HepG2 (cell line): ENCODE results near the gene TRPC1. TPM values are rescaled to one million over a fixed set of nuclear protein-coding genes. Genes with fewer than 3 reads are reported as not detected.

Experiments
- ATAC-seq: fragments of 200-7000 bp; cut with Tn5 transposase; 3 replicates; pipeline ENCODE4 v1.9.1; 2020; ENCODE audit warnings: mild to moderate bottlenecking, moderate library complexity
- BruUV-seq: library from RNA; stranded (reverse); fragments of 400-500 nt; replicated peaks from 2 replicates; lab custom pipeline; 2021; lab: Mats Ljungman, UMichigan
- CTCF ChIA-PET: fragments of 300-600 bp; formaldehyde crosslinking; extraction: SDS; loops from one replicate; lab custom pipeline; 2021; ENCODE audit warnings: low total read pairs, inconsistent platforms, low intra/inter-chr PET ratio; lab: Yijun Ruan, JAX
- POLR2A ChIA-PET: fragments of 350-600 bp; sonication (Branson Sonifier 250); formaldehyde crosslinking; loops from one replicate; lab custom pipeline; 2020; ENCODE audit warnings: antibody characterized with exemption, inconsistent platforms; lab: Yijun Ruan, JAX
- DNase-seq: peaks from one replicate; pipeline ENCODE4 v3.0.0-alpha.2; 2015; ENCODE audit warnings: low spot score
- FAIRE-seq: peaks from 3 replicates; lab custom pipeline; 2011; peaks lifted over from hg19 to GRCh38; lab: Jason Lieb, UNC
- H2AFZ ChIP-seq: one replicate; pipeline ENCODE4 v1.6.1; 2011; ENCODE audit warnings: low read length, inconsistent platforms
- H3K27ac ChIP-seq: fragments of 300-600 bp; 3 replicates; pipeline ENCODE4 v1.8.0; 2011; ENCODE audit warnings: mixed run types, mild to moderate bottlenecking, mixed read lengths, low read length, inconsistent platforms; ENCODE audit not compliant: insufficient read depth; ENCODE audit errors: extremely low read length
- H3K27me3 ChIP-seq, 2 experiments: fragments of 200-600 bp in 1 of 2; 2 replicates in 1 of 2; 3 replicates in 1 of 2; pipeline versions ENCODE4 v1.6.0 to v1.8.0; 2011; ENCODE audit warnings: low read length in 2 of 2, mild to moderate bottlenecking in 2 of 2, moderate library complexity in 2 of 2, inconsistent platforms in 1 of 2; ENCODE audit not compliant: insufficient read depth in 2 of 2, control insufficient read depth in 1 of 2
- H3K36me3 ChIP-seq, 2 experiments: fragments of 200-600 bp in 1 of 2; replicated peaks in 1 of 2; 2 replicates in 1 of 2; 3 replicates in 1 of 2; pipeline versions ENCODE4 v1.5.1 to v1.8.0; 2011; ENCODE audit warnings: low read length in 2 of 2, inconsistent platforms in 1 of 2; ENCODE audit not compliant: insufficient read depth in 2 of 2, control insufficient read depth in 1 of 2
- H3K4me1 ChIP-seq: 2 replicates; pipeline ENCODE4 v1.5.1; 2012; ENCODE audit warnings: low read length, inconsistent platforms; ENCODE audit not compliant: insufficient read depth
- H3K4me2 ChIP-seq: 2 replicates; pipeline ENCODE4 v1.6.0; 2011; ENCODE audit warnings: low read depth, low read length, inconsistent platforms
- H3K4me3 ChIP-seq, 3 experiments: fragments of 200-600 bp in 1 of 3; sonication (generic), shearing (Covaris generic) in 1 of 3; replicated peaks in 1 of 3; 2 replicates each; pipeline ENCODE4 v1.5.1; 2011 to 2016; ENCODE audit warnings: low read length in 3 of 3, inconsistent platforms in 2 of 3, low read depth in 2 of 3, mild to moderate bottlenecking in 2 of 3, control low read depth in 1 of 3, mixed read lengths in 1 of 3; ENCODE audit not compliant: insufficient read depth in 1 of 3
- H3K79me2 ChIP-seq: one replicate; pipeline ENCODE4 v1.6.1; 2011; ENCODE audit warnings: low read length, inconsistent platforms; ENCODE audit not compliant: insufficient read depth
- H3K9ac ChIP-seq: 2 replicates; pipeline ENCODE4 v1.6.0; 2011; ENCODE audit warnings: mild to moderate bottlenecking, low read depth, low read length, inconsistent platforms; ENCODE audit not compliant: insufficient read depth
- H3K9me3 ChIP-seq: 2 replicates; pipeline ENCODE4 v1.5.1; 2012; ENCODE audit warnings: mild to moderate bottlenecking, low read length
- H4K20me1 ChIP-seq: 2 replicates; pipeline ENCODE4 v1.6.0; 2011; ENCODE audit warnings: inconsistent platforms, mild to moderate bottlenecking, low read length, moderate library complexity; ENCODE audit not compliant: insufficient read depth
- BRD4 ChIP-seq: sonication (generic); formaldehyde crosslinking; IDR thresholded peaks from 2 replicates; pipeline ENCODE4 v1.4.0; 2020; ENCODE audit warnings: missing genetic modification reagents
- GATA4 ChIP-seq: sonication (generic); IDR thresholded peaks from 2 replicates; pipeline ENCODE4 v1.6.1; 2016; ENCODE audit warnings: antibody characterized with exemption, low read depth, borderline replicate concordance
- GFI1 ChIP-seq: sonication (generic); formaldehyde crosslinking; IDR thresholded peaks from 2 replicates; pipeline ENCODE4 v1.5.0; 2020; ENCODE audit warnings: missing genetic modification reagents, mild to moderate bottlenecking, borderline replicate concordance
- GPBP1L1 ChIP-seq: sonication (generic); formaldehyde crosslinking; IDR thresholded peaks from 2 replicates; pipeline ENCODE4 v1.5.0; 2020; ENCODE audit warnings: mild to moderate bottlenecking, missing genetic modification reagents
- ISX ChIP-seq: sonication (generic); formaldehyde crosslinking; conservative IDR thresholded peaks from 2 replicates; pipeline ENCODE4 v1.5.0; 2020; ENCODE audit warnings: missing genetic modification reagents
- REL ChIP-seq: sonication (generic); formaldehyde crosslinking; conservative IDR thresholded peaks from 2 replicates; pipeline ENCODE4 v1.8.0; 2022; ENCODE audit warnings: mild to moderate bottlenecking, missing genetic modification reagents, moderate library complexity
- SAP130 ChIP-seq: IDR thresholded peaks from 2 replicates; pipeline ENCODE4 v1.6.1; 2016; ENCODE audit warnings: low read depth
- YEATS4 ChIP-seq: sonication (generic); formaldehyde crosslinking; IDR thresholded peaks from 2 replicates; pipeline ENCODE4 v1.4.0; 2020; ENCODE audit warnings: missing genetic modification reagents, borderline replicate concordance
- ZNF274 ChIP-seq: sonication (generic); formaldehyde crosslinking; IDR thresholded peaks from 2 replicates; pipeline ENCODE4 v1.5.1; 2020; ENCODE audit warnings: mild to moderate bottlenecking, missing genetic modification reagents
- ZNF513 ChIP-seq: sonication (generic); formaldehyde crosslinking; conservative IDR thresholded peaks from 2 replicates; pipeline ENCODE4 v1.5.0; 2020; ENCODE audit warnings: missing genetic modification reagents
- ZNF567 ChIP-seq: sonication (generic); formaldehyde crosslinking; IDR thresholded peaks from 2 replicates; pipeline ENCODE4 v1.8.1; 2023; ENCODE audit warnings: mild to moderate bottlenecking, missing genetic modification reagents, borderline replicate concordance
- WGBS: methylation state at CpG from one replicate; pipeline ENCODE4 v1.1.6; 2017; ENCODE audit warnings: low lambda C conversion rate; 5-methylcytosine and 5-hydroxymethylcytosine counted together
- in situ Hi-C: cut with HindIII; loops from 2 replicates; pipeline ENCODE4 v1.10.0; 2017; ENCODE audit warnings: low pct_unique_long_range_greater_than_20kb; ENCODE audit not compliant: extremely low pct_ligation_motif_present
- intact Hi-C: fragments of 100-400 bp; cut with micrococcal nuclease; formaldehyde crosslinking; loops from one replicate; pipeline ENCODE4 v1.10.0; 2022; ENCODE audit not compliant: unreplicated experiment
- polyA plus RNA-seq, 8 experiments: library from polyadenylated mRNA; depleted of rRNA in 3 of 8; stranded (reverse) in 7 of 8; unstranded in 1 of 8; fragments of >200 nt; fragmentation: Illumina TruSeq in 4 of 8; extraction: Trizol in 4 of 8; gene quantifications; 2 replicates each; pipeline versions ENCODE4 v1.2.1 to v1.2.3, GENCODE V29; 2011 to 2016; ENCODE audit warnings: low read depth in 4 of 8, missing spikeins in 1 of 8, mixed read lengths in 1 of 8; ENCODE audit not compliant: insufficient read depth in 1 of 8
- total RNA-seq, 5 experiments: library from RNA; depleted of rRNA; stranded (reverse); fragments of >200 nt; fragmentation: Illumina TruSeq; extraction: Trizol; gene quantifications; 2 replicates each; pipeline ENCODE4 v1.2.3, GENCODE V29; 2016; ENCODE audit warnings: low read depth in 1 of 5

TRPC1 gene
- total and polyA plus RNA-seq, 2 of the 13 experiments (the other 11 are each of a cell fraction or from before 2014, with no cell fraction given), result 10.8 to 13.1 TPM

- TF ChIP-seq ISX, result no peak
Observed at GRCh38 chr3:142785996-142786395, 62.2 kb downstream of the TRPC1 start (continued).

- no peak overlapping the region for H3K4me3 ChIP-seq
- 0 out of 5 replicates have a peak, but pooled peaks cover 0 to 7% of the 10 kb centered on the region in 2 experiments for H3K36me3 ChIP-seq
- H2AFZ ChIP-seq, result no peak overlapping the region
- H3K9ac ChIP-seq, result no peak overlapping the region
- H4K20me1 ChIP-seq, result no peaks in the 10 kb centered on the region
- TF ChIP-seq YEATS4 (no peak), ZNF274 (CRISPR knock-in tag) (no peak), REL (CRISPR knock-in tag) (no peak), GPBP1L1 (CRISPR knock-in tag) (no peak), GATA4 (no peak), SAP130 (CRISPR knock-in tag) (no peak), BRD4 (CRISPR knock-in tag) (no peak), ZNF513 (no peak), ZNF567 (CRISPR knock-in tag) (no peak), GFI1 (CRISPR knock-in tag) (no peak)
- no TSS peak for BruUV-seq
- POLR2A ChIA-PET, result no interaction called here
- no peak for ATAC-seq
- no peaks in the 10 kb centered on the region for H3K79me2 ChIP-seq
- no peak for DNase-seq
- in situ Hi-C loops, result no loop called here
- H3K27ac ChIP-seq, result no peak overlapping the region
- H3K9me3 ChIP-seq, result no peaks in the 10 kb centered on the region
- intact Hi-C loops, result no loop called here
- no peak overlapping the region for H3K4me2 ChIP-seq
- FAIRE-seq, result no peak
- CTCF ChIA-PET, result no interaction called here
- peaks cover 12% of the 10 kb centered on the region for H3K4me1 ChIP-seq
- no peaks in the 10 kb centered on the region for H3K27me3 ChIP-seq
- 64% methylated on average over 1 of the region's 1 CpG for WGBS
Observed at GRCh38 chr3:142787719-142788118, 63.9 kb downstream of the TRPC1 start.
